ENCODE data around the gene AFF3.

- TF ChIP-seq ZNF274 (IDR thresholded peaks at IDR 0.05; ENCODE audit: borderline replicate concordance, extremely low read depth, low read length) (no peak), CEBPB (IDR thresholded peaks at IDR 0.05; ENCODE audit: low read depth, low read length) (no peak), BCL11A (IDR thresholded peaks at IDR 0.05; ENCODE audit: low read depth in 2 of 2, low read length in 2 of 2) (no peak), POU5F1 (IDR thresholded peaks at IDR 0.05; ENCODE audit: low read depth, low read length) (no peak), EGR1 (IDR thresholded peaks at IDR 0.05; ENCODE audit: borderline replicate concordance, low read depth, low read length) (no peak), TAF7 (optimal IDR thresholded peaks at IDR 0.05; ENCODE audit: borderline replicate concordance, low read depth, low read length) (no peak)
Measured at GRCh38 chr2:99554871-99555270, 587.5 kb downstream of the AFF3 start.
